HG03558 (cell line): ENCODE results near the gene DHTKD1.
A peak's percentile ranks its signal among the peaks of the same experiment; 100 is the strongest.

Experiments used
- ATAC-seq: cut with Tn5 transposase; IDR thresholded peaks from one replicate; pipeline ENCODE4 v1.9.1; 2021; ENCODE audit warnings: moderate number of reproducible peaks; ENCODE audit not compliant: unreplicated experiment; ENCODE audit errors: extremely low read depth

DHTKD1 gene

GRCh38 chr10:12068449-12069269, at the start of gene DHTKD1:
Gene DHTKD1, plus strand, starts transcription at chr10:12068954. Its CDS starts 80 bp downstream, at chr10:12069034.
- ATAC-seq: peak; percentile 97

- no peak for ATAC-seq
Measured at GRCh38 chr10:12019283-12019971, 49.3 kb upstream of the DHTKD1 start.

GRCh38 chr10:12020574-12020973, 48.2 kb upstream of the DHTKD1 start:
- no peak for ATAC-seq

GRCh38 chr10:12022580-12023257, 46.0 kb upstream of the DHTKD1 start:
- ATAC-seq: no peak

GRCh38 chr10:12025591-12025990, 43.2 kb upstream of the DHTKD1 start:
- no peak for ATAC-seq

- peak; percentile 79 for ATAC-seq
Measured at GRCh38 chr10:12027539-12027938, 41.2 kb upstream of the DHTKD1 start.

GRCh38 chr10:12031404-12031803, 37.4 kb upstream of the DHTKD1 start:
- ATAC-seq: no peak

- no peak for ATAC-seq
Measured at GRCh38 chr10:12036073-12036655, 32.6 kb upstream of the DHTKD1 start.

GRCh38 chr10:12041766-12042408, 26.9 kb upstream of the DHTKD1 start:
- no peak for ATAC-seq

GRCh38 chr10:12042409-12042796, 26.4 kb upstream of the DHTKD1 start:
- ATAC-seq: no peak

GRCh38 chr10:12042797-12043651, 25.7 kb upstream of the DHTKD1 start, which contains the start of gene UPF2:
Gene UPF2, minus strand, starts transcription at chr10:12042809. Its CDS starts 7,386 bp downstream, at chr10:12035423.
- peak; percentile 27 for ATAC-seq

- ATAC-seq: no peak
Measured at GRCh38 chr10:12045596-12045995, 23.2 kb upstream of the DHTKD1 start.

GRCh38 chr10:12048547-12048946, 20.2 kb upstream of the DHTKD1 start:
- no peak for ATAC-seq

GRCh38 chr10:12050528-12050927, 18.2 kb upstream of the DHTKD1 start:
- ATAC-seq: no peak

- ATAC-seq: no peak
Measured at GRCh38 chr10:12051241-12051640, 17.5 kb upstream of the DHTKD1 start.

- ATAC-seq: no peak
Measured at GRCh38 chr10:12055732-12056131, 13.0 kb upstream of the DHTKD1 start.

- no peak for ATAC-seq
Measured at GRCh38 chr10:12056748-12057147, 12.0 kb upstream of the DHTKD1 start.

GRCh38 chr10:12061124-12061523, 7.6 kb upstream of the DHTKD1 start:
- no peak for ATAC-seq
